Neuronal stem cell (in vitro differentiated cells): ENCODE measurements around the gene CCDC51.
A peak's percentile ranks its signal among the peaks of the same experiment; 100 is the strongest.

Source experiments
- DNase-seq: peaks from one replicate; pipeline ENCODE4 v3.0.0-alpha.2; 2013; ENCODE audit warnings: low spot score
- H2AFZ ChIP-seq: one replicate; pipeline ENCODE4 v1.6.1; 2013; ENCODE audit warnings: mild to moderate bottlenecking, low read length, inconsistent platforms
- H2AK5ac ChIP-seq: 2 replicates; pipeline ENCODE4 v1.6.1; 2013; ENCODE audit warnings: low read depth, mild to moderate bottlenecking, inconsistent platforms, low read length, moderate library complexity, mixed read lengths
- H2BK120ac ChIP-seq: 2 replicates; pipeline ENCODE4 v1.6.1; 2013; ENCODE audit warnings: low read depth, mild to moderate bottlenecking, inconsistent platforms, low read length, moderate library complexity, mixed read lengths
- H2BK12ac ChIP-seq: one replicate; pipeline ENCODE4 v1.6.1; 2013; ENCODE audit warnings: low read length, inconsistent platforms
- H2BK15ac ChIP-seq: 2 replicates; pipeline ENCODE4 v1.6.1; 2013; ENCODE audit warnings: mild to moderate bottlenecking, low read length, inconsistent platforms, mixed read lengths
- H2BK5ac ChIP-seq: one replicate; pipeline ENCODE4 v1.6.1; 2013; ENCODE audit warnings: inconsistent platforms, mild to moderate bottlenecking, low read length, moderate library complexity
- H3K14ac ChIP-seq: one replicate; pipeline ENCODE4 v1.6.1; 2013; ENCODE audit warnings: low read length, inconsistent platforms
- H3K18ac ChIP-seq: 2 replicates; pipeline ENCODE4 v1.6.1; 2013; ENCODE audit warnings: low read length, inconsistent platforms
- H3K23ac ChIP-seq: 2 replicates; pipeline ENCODE4 v1.6.1; 2013; ENCODE audit warnings: low read depth, mild to moderate bottlenecking, mixed read lengths, low read length, inconsistent platforms; ENCODE audit not compliant: poor library complexity
- H3K27ac ChIP-seq: replicated peaks from 3 replicates; pipeline ENCODE4 v1.5.1; 2013; ENCODE audit warnings: low read length, inconsistent platforms
- H3K27me3 ChIP-seq, 3 experiments: 2 replicates each; pipeline ENCODE4 v1.6.1; 2013; ENCODE audit warnings: low read length in 3 of 3, mild to moderate bottlenecking in 2 of 3, inconsistent platforms in 1 of 3, low read depth in 1 of 3, mixed read lengths in 1 of 3, moderate library complexity in 1 of 3; ENCODE audit not compliant: control insufficient read depth in 3 of 3, insufficient read depth in 3 of 3
- H3K36me3 ChIP-seq, 2 donors: replicated peaks in 1 of 2; 2 replicates each; pipeline ENCODE4 v1.6.1; 2013; ENCODE audit warnings: low read length in 2 of 2; ENCODE audit not compliant: control insufficient read depth in 2 of 2, insufficient read depth in 2 of 2
- H3K4ac ChIP-seq: 2 replicates; pipeline ENCODE4 v1.6.1; 2013; ENCODE audit warnings: inconsistent platforms, mild to moderate bottlenecking, low read length, moderate library complexity
- H3K4me1 ChIP-seq, 2 donors: 1 replicate in 1 of 2; 2 replicates in 1 of 2; pipeline ENCODE4 v1.6.1; 2013; ENCODE audit warnings: low read length in 2 of 2, low read depth in 1 of 2; ENCODE audit not compliant: control insufficient read depth in 2 of 2, insufficient read depth in 1 of 2
- H3K4me2 ChIP-seq: one replicate; pipeline ENCODE4 v1.6.1; 2013; ENCODE audit warnings: mild to moderate bottlenecking, low read length, inconsistent platforms; ENCODE audit not compliant: insufficient read depth, poor library complexity, severe bottlenecking
- H3K4me3 ChIP-seq, 2 donors: 2 replicates each; pipeline ENCODE4 v1.5.1; 2013; ENCODE audit warnings: low read length in 2 of 2, mild to moderate bottlenecking in 2 of 2, inconsistent platforms in 1 of 2, moderate library complexity in 1 of 2
- H3K79me1 ChIP-seq: one replicate; pipeline ENCODE4 v1.6.1; 2013; ENCODE audit warnings: low read depth, mild to moderate bottlenecking, inconsistent platforms, low read length, moderate library complexity
- H3K9ac ChIP-seq: one replicate; pipeline ENCODE4 v1.6.1; 2013; ENCODE audit warnings: mild to moderate bottlenecking, low read depth, low read length, inconsistent platforms; ENCODE audit not compliant: poor library complexity
- H3K9me3 ChIP-seq, 2 donors: replicated peaks in 1 of 2; 2 replicates each; pipeline versions ENCODE3 to v1.6.1; 2013; ENCODE audit warnings: low read length in 2 of 2, mild to moderate bottlenecking in 2 of 2, inconsistent platforms in 1 of 2, low read depth in 1 of 2, mixed read lengths in 1 of 2, moderate library complexity in 1 of 2; ENCODE audit not compliant: control insufficient read depth in 2 of 2, insufficient read depth in 1 of 2
- H4K8ac ChIP-seq: one replicate; pipeline ENCODE4 v1.6.1; 2013; ENCODE audit warnings: low read depth, mild to moderate bottlenecking, inconsistent platforms, low read length, moderate library complexity
- H4K91ac ChIP-seq: one replicate; pipeline ENCODE4 v1.6.1; 2013; ENCODE audit warnings: low read length, low read depth, mild to moderate bottlenecking, inconsistent platforms; ENCODE audit not compliant: poor library complexity
- WGBS, 2 donors: extraction: QIAGEN DNeasy Blood & Tissue Kit; methylation state at CpG; one replicate each; pipeline ENCODE4 v1.1.7; 2013; ENCODE audit warnings: missing lambda C conversion rate in 2 of 2, mixed read lengths in 1 of 2; ENCODE audit not compliant: insufficient read length in 2 of 2, insufficient replicate concordance in 1 of 2; ENCODE audit errors: extremely low coverage in 2 of 2; 5-methylcytosine and 5-hydroxymethylcytosine counted together

The CCDC51 gene

GRCh38 chr3:48397767-48398681 lies 41.9 kb downstream of the CCDC51 start:
- no peak overlapping the region for H2BK5ac ChIP-seq
- no peak for DNase-seq
- H2BK12ac ChIP-seq = peak overlapping the region; percentile 63
- H2AFZ ChIP-seq = no peak overlapping the region
- H3K9ac ChIP-seq = no peak overlapping the region
- peaks cover 4 to 15% of the 10 kb centered on the region in 2 donors for H3K36me3 ChIP-seq
- no peaks in the 10 kb centered on the region for H3K9me3 ChIP-seq
- H3K14ac ChIP-seq = peak overlapping the region; percentile 1
- H3K18ac ChIP-seq = peak overlapping the region; percentile 63
- H2BK15ac ChIP-seq = peak overlapping the region; percentile 14
- peak overlapping the region; percentile 32 for H2AK5ac ChIP-seq
- H3K23ac ChIP-seq = no peak overlapping the region
- no peak overlapping the region for H4K8ac ChIP-seq
- no peaks in the 10 kb centered on the region for H3K27me3 ChIP-seq
- peak overlapping the region; percentile 85 for H2BK120ac ChIP-seq
- H3K4ac ChIP-seq = no peak overlapping the region
- H3K27ac ChIP-seq = no peak overlapping the region
- H3K4me2 ChIP-seq = no peak overlapping the region
- peaks cover 2% of the 10 kb centered on the region for H3K79me1 ChIP-seq
- WGBS, 2 donors = no CpG with 5 or more reads among the region's 9 CpGs
- no peak overlapping the region for H3K4me3 ChIP-seq
- no peaks in the 10 kb centered on the region for H3K4me1 ChIP-seq
- H4K91ac ChIP-seq = no peak overlapping the region

GRCh38 chr3:48395714-48396113 lies 44.2 kb downstream of the CCDC51 start:
- no peak overlapping the region for H2AFZ ChIP-seq
- no peak overlapping the region for H4K91ac ChIP-seq
- H3K27ac ChIP-seq = no peak overlapping the region
- H2BK12ac ChIP-seq = no peak overlapping the region
- no peak overlapping the region for H4K8ac ChIP-seq
- no peak overlapping the region for H3K23ac ChIP-seq
- H2BK5ac ChIP-seq = no peak overlapping the region
- no peaks in the 10 kb centered on the region for H3K9me3 ChIP-seq
- no peak overlapping the region for H3K4me3 ChIP-seq
- H3K4me2 ChIP-seq = no peak overlapping the region
- no peak overlapping the region for H3K18ac ChIP-seq
- no peaks in the 10 kb centered on the region for H3K4me1 ChIP-seq
- WGBS, 2 donors = no CpG with 5 or more reads among the region's 3 CpGs
- H3K4ac ChIP-seq = no peak overlapping the region
- no peak overlapping the region for H2BK15ac ChIP-seq
- peaks cover 0 to 3% of the 10 kb centered on the region in 2 donors for H3K36me3 ChIP-seq
- no peak overlapping the region for H3K14ac ChIP-seq
- H3K9ac ChIP-seq = peak overlapping the region; percentile 60
- H3K27me3 ChIP-seq = no peaks in the 10 kb centered on the region
- no peak overlapping the region for H2AK5ac ChIP-seq
- H3K79me1 ChIP-seq = peaks cover 2% of the 10 kb centered on the region
- H2BK120ac ChIP-seq = no peak overlapping the region
- DNase-seq = no peak

GRCh38 chr3:48394391-48394790 lies 45.5 kb downstream of the CCDC51 start:
- H2BK15ac ChIP-seq = no peak overlapping the region
- no peak overlapping the region for H3K9ac ChIP-seq
- H4K8ac ChIP-seq = no peak overlapping the region
- no peak overlapping the region for H2BK12ac ChIP-seq
- H3K4me2 ChIP-seq = no peak overlapping the region
- H3K4me1 ChIP-seq = no peaks in the 10 kb centered on the region
- WGBS, 2 donors = no CpG with 5 or more reads among the region's 2 CpGs
- no peak overlapping the region for H3K4ac ChIP-seq
- no peak overlapping the region for H2AK5ac ChIP-seq
- no peak overlapping the region for H3K14ac ChIP-seq
- no peaks in the 10 kb centered on the region for H3K36me3 ChIP-seq
- no peak overlapping the region for H3K4me3 ChIP-seq
- peaks cover 2% of the 10 kb centered on the region for H3K79me1 ChIP-seq
- H3K23ac ChIP-seq = no peak overlapping the region
- no peak overlapping the region for H2BK120ac ChIP-seq
- no peak for DNase-seq
- H3K18ac ChIP-seq = no peak overlapping the region
- no peak overlapping the region for H2BK5ac ChIP-seq
- H3K9me3 ChIP-seq = no peaks in the 10 kb centered on the region
- H2AFZ ChIP-seq = no peak overlapping the region
- H3K27me3 ChIP-seq = no peaks in the 10 kb centered on the region
- H4K91ac ChIP-seq = no peak overlapping the region
- H3K27ac ChIP-seq = no peak overlapping the region

GRCh38 chr3:48388966-48389365 lies 51.0 kb downstream of the CCDC51 start:
- Histone ChIP-seq H3K27me3 (peaks cover 0 to 16% (median 0%) of the 10 kb centered on the region in 3 experiments), H3K23ac (no peak overlapping the region)
- no CpG with 5 or more reads among the region's 2 CpGs for WGBS, 2 donors

More at GRCh38 chr3:48388966-48389365, 51.0 kb downstream of the CCDC51 start:
- Histone ChIP-seq H2AK5ac (no peak overlapping the region), H3K4ac (no peak overlapping the region), H4K91ac (no peak overlapping the region), H2BK15ac (no peak overlapping the region), H3K36me3 (no peaks in the 10 kb centered on the region), H3K4me2 (no peak overlapping the region), H2BK120ac (no peak overlapping the region), H3K9ac (no peak overlapping the region), H3K27ac (no peak overlapping the region), H3K9me3 (no peaks in the 10 kb centered on the region), H3K79me1 (no peaks in the 10 kb centered on the region), H3K4me1 (no peaks in the 10 kb centered on the region), H2AFZ (no peak overlapping the region), H3K4me3 (no peak overlapping the region), H3K18ac (no peak overlapping the region), H4K8ac (no peak overlapping the region), H3K14ac (no peak overlapping the region), H2BK12ac (no peak overlapping the region), H2BK5ac (no peak overlapping the region)
- DNase-seq = no peak
